GM12892 (cell line): Measurements from ENCODE around the gene TFF2.

Source experiments
- POLR2A ChIP-seq: IDR thresholded peaks from 2 replicates; pipeline ENCODE4 v1.6.1; 2011; ENCODE audit warnings: low read depth, low read length, control low read depth
- POLR2AphosphoS5 ChIP-seq: IDR thresholded peaks from 2 replicates; pipeline ENCODE4 v1.6.1; 2011; ENCODE audit warnings: low read depth, low read length, control low read depth

- no peak for TF ChIP-seq POLR2AphosphoS5
- TF ChIP-seq POLR2A = no peak
Observed at GRCh38 chr21:42360317-42360716, 9.5 kb upstream of the TFF2 start.
